ENCODE measurements around the gene KY. TPM values are rescaled to one million over a fixed set of nuclear protein-coding genes. Genes with fewer than 3 reads are reported as not detected.

The KY gene
- total and polyA plus RNA-seq, 9 donors: 0.34 to 5.2 (median 0.87) TPM

DNA sequence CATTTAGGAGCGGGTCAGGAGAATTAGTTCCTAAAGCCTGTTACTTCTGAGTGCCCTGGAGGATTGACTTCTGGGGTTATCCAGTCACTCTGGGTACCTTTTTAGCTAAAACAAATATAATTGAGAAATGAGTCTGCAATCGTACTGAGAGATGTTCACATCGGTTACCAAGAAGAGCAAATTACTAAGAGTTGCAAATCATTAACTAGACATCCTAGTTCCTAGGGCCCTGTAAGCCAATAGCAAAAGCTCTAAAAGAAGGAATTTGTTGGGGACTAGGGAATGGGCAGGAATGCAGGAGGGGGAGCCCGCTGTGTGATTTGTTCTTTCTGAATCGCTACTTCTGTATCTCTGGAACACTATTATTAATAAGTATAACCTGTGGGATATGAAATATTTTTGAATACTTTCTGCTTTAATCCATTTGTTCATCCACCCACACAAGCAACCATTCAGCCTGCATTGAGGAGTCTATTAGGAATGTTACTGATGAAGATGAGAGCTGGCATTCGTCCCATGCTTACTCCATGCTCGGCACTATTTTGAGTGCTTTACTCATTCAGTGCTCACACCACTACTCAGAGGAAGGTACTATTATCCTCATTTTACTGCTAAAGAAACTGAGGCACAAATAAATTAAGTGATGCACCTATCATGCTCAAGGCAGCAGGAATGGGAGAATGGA lies 31.5 kb upstream of the KY start:
- H3K4me3 ChIP-seq: no peak overlapping the region
- no peak overlapping the region for H3K27ac ChIP-seq
- H3K9me3 ChIP-seq: no peaks in the 10 kb centered on the region
- no peaks in the 10 kb centered on the region for H3K36me3 ChIP-seq
- TF ChIP-seq, protein P1, sequence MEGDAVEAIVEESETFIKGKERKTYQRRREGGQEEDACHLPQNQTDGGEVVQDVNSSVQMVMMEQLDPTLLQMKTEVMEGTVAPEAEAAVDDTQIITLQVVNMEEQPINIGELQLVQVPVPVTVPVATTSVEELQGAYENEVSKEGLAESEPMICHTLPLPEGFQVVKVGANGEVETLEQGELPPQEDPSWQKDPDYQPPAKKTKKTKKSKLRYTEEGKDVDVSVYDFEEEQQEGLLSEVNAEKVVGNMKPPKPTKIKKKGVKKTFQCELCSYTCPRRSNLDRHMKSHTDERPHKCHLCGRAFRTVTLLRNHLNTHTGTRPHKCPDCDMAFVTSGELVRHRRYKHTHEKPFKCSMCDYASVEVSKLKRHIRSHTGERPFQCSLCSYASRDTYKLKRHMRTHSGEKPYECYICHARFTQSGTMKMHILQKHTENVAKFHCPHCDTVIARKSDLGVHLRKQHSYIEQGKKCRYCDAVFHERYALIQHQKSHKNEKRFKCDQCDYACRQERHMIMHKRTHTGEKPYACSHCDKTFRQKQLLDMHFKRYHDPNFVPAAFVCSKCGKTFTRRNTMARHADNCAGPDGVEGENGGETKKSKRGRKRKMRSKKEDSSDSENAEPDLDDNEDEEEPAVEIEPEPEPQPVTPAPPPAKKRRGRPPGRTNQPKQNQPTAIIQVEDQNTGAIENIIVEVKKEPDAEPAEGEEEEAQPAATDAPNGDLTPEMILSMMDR (IDR thresholded peaks at IDR 0.05): no peak
- TF ChIP-seq EP300 (IDR thresholded peaks at IDR 0.05) (no peak), POLR2A (IDR thresholded peaks at IDR 0.05) (no peak)
- intact Hi-C loops (cut with DNase I): no loop called here
- DNase-seq: no peak
- no peaks in the 10 kb centered on the region for H3K27me3 ChIP-seq
- WGBS, 3 donors: 64 to 69% (median 67%) methylated on average over 7 of the region's 7 CpGs
- no peaks in the 10 kb centered on the region for H3K4me1 ChIP-seq (ENCODE audit: insufficient read depth)

DNA sequence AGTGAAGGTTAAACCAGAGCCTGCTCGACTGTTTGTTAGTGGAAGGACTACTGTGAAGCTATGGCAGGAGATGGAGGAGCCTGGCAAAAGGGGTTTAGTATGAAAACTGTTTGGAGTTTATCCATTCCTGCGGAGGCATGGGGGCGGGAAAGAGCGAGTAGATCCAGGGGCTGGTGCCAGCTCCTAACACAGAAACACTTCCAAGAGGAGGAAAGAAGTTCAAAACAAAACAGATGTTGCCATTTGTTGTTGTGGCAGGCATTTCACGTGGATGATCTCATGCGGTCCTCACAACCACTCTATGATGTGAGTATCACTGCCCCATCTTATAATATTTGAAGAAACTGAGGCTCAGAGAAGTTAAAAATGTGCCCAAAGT lies 30.7 kb upstream of the KY start:
- no peak overlapping the region for H3K4me3 ChIP-seq
- H3K27ac ChIP-seq: no peak overlapping the region
- no peak for TF ChIP-seq EP300 (IDR thresholded peaks at IDR 0.05)
- TF ChIP-seq POLR2A (IDR thresholded peaks at IDR 0.05): no peak
- TF ChIP-seq, protein P1 (IDR thresholded peaks at IDR 0.05): no peak
- no peak for DNase-seq
- H3K27me3 ChIP-seq: no peaks in the 10 kb centered on the region
- H3K4me1 ChIP-seq (ENCODE audit: insufficient read depth): no peaks in the 10 kb centered on the region
- H3K9me3 ChIP-seq: no peaks in the 10 kb centered on the region
- no peaks in the 10 kb centered on the region for H3K36me3 ChIP-seq
- WGBS, 3 donors: 15 to 24% (median 19%) methylated on average over 6 of the region's 6 CpGs
- intact Hi-C loops (cut with DNase I): no loop called here

DNA sequence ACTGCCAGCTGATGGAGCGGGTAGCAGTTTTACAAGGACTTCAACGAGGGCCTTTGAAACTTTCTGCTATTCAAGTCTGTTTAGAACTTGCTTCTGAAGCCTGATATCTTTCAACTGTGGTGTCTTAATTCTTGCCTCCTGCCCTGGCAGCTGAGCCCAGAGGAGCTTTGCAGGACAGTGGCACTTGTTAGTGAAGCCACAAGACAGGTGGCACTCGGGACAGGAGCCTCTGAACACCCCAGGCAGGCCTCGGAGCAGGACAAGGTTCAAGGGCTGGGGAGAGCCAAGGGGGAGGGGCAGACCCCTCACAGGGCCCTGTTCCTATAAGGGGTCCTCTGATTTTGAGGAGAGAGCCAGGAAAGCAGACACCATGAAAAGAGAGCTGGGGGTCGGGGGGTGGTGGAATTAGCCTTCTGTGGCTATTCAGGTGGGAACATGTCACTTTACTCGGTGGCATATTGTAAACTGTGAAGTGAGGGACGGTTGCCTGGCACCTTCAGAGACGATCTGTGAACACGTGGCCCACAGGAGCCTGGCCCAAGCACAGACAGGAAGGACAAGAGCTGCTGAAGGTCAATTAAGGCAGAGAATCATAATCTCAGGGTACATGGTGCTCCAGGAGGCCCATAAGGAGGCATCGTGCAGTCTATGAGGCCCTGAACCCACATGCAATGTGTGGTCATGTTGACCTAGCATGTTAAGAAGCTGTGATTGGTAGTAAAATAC lies 30.1 kb upstream of the KY start:
- no peak overlapping the region for H3K27ac ChIP-seq
- 52 to 59% (median 58%) methylated on average over 10 of the region's 10 CpGs for WGBS, 3 donors
- H3K4me3 ChIP-seq: no peak overlapping the region
- H3K36me3 ChIP-seq: no peaks in the 10 kb centered on the region
- intact Hi-C loops (cut with DNase I): no loop called here
- no peaks in the 10 kb centered on the region for H3K27me3 ChIP-seq
- H3K4me1 ChIP-seq (ENCODE audit: insufficient read depth): no peaks in the 10 kb centered on the region
- no peak for DNase-seq
- TF ChIP-seq POLR2A (IDR thresholded peaks at IDR 0.05): no peak
- no peak for TF ChIP-seq EP300 (IDR thresholded peaks at IDR 0.05)
- TF ChIP-seq, protein P1 (IDR thresholded peaks at IDR 0.05): no peak
- H3K9me3 ChIP-seq: no peaks in the 10 kb centered on the region

DNA sequence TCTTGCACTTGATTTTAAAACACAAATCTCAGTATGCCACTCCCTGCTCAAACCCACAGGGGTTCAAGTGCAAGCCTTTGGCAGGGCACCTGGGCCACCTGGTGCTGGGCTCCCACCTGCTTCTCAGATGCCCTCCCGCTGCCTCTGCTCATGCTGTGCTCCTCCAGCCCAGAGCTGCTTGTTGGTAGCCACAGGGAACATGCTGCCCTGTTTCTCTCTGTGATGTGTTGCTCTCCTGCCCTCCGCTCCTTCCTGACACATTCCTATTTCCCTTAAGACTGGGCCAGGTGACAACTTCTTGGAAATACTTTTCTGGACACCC lies 27.1 kb upstream of the KY start:
- Histone ChIP-seq H3K9me3 (peaks cover 0 to 6% of the 10 kb centered on the region in 2 donors), H3K36me3 (no peaks in the 10 kb centered on the region), H3K27me3 (no peaks in the 10 kb centered on the region), H3K4me1 (ENCODE audit: insufficient read depth) (no peaks in the 10 kb centered on the region), H3K27ac (no peak overlapping the region), H3K4me3 (no peak overlapping the region)
- 87 to 91% (median 90%) methylated on average over 2 of the region's 2 CpGs for WGBS, 3 donors
- TF ChIP-seq, protein P1 (IDR thresholded peaks at IDR 0.05): no peak
- TF ChIP-seq EP300 (IDR thresholded peaks at IDR 0.05) (no peak), POLR2A (IDR thresholded peaks at IDR 0.05) (no peak)
- DNase-seq: no peak
- intact Hi-C loops (cut with DNase I): no loop called here
